ENCODE data around the gene MAGI2.

Gene MAGI2

GRCh38 chr7:78066599-78066998 lies 1386.9 kb downstream of the MAGI2 start:
- ATAC-seq (no peak), DNase-seq (no peak)
- Mint-ChIP-seq H3K4me1 (no peaks in the 10 kb centered on the region), H3K9me3 (no peaks in the 10 kb centered on the region), H3K36me3 (ENCODE audit: low read depth) (no peaks in the 10 kb centered on the region), H3K27ac (no peak overlapping the region), H3K4me3 (no peak overlapping the region), H3K27me3 (no peaks in the 10 kb centered on the region)

GRCh38 chr7:78063758-78064157 lies 1389.7 kb downstream of the MAGI2 start:
- H3K4me3 Mint-ChIP-seq = no peak overlapping the region
- H3K4me1 Mint-ChIP-seq = no peaks in the 10 kb centered on the region
- H3K27me3 Mint-ChIP-seq = peaks cover 6% of the 10 kb centered on the region
- DNase-seq (no peak), ATAC-seq (no peak)
- H3K36me3 Mint-ChIP-seq (ENCODE audit: low read depth) = no peaks in the 10 kb centered on the region
- H3K27ac Mint-ChIP-seq = no peak overlapping the region
- H3K9me3 Mint-ChIP-seq = no peaks in the 10 kb centered on the region

GRCh38 chr7:78062214-78062613 lies 1391.3 kb downstream of the MAGI2 start:
- DNase-seq (no peak), ATAC-seq (no peak)
- Mint-ChIP-seq H3K9me3 (no peaks in the 10 kb centered on the region), H3K27me3 (peaks cover 6% of the 10 kb centered on the region), H3K27ac (no peak overlapping the region), H3K4me3 (no peak overlapping the region), H3K4me1 (no peaks in the 10 kb centered on the region), H3K36me3 (ENCODE audit: low read depth) (no peaks in the 10 kb centered on the region)

GRCh38 chr7:78057571-78057970 lies 1395.9 kb downstream of the MAGI2 start:
- H3K36me3 Mint-ChIP-seq (ENCODE audit: low read depth) = no peaks in the 10 kb centered on the region
- DNase-seq = no peak
- ATAC-seq = no peak
- no peaks in the 10 kb centered on the region for H3K4me1 Mint-ChIP-seq
- peaks cover 15% of the 10 kb centered on the region for H3K27me3 Mint-ChIP-seq
- no peak overlapping the region for H3K27ac Mint-ChIP-seq
- no peaks in the 10 kb centered on the region for H3K9me3 Mint-ChIP-seq
- no peak overlapping the region for H3K4me3 Mint-ChIP-seq

GRCh38 chr7:78055599-78055998 lies 1397.9 kb downstream of the MAGI2 start:
- DNase-seq (no peak), ATAC-seq (no peak)
- H3K27ac Mint-ChIP-seq = no peak overlapping the region
- H3K27me3 Mint-ChIP-seq = peaks cover 15% of the 10 kb centered on the region
- no peaks in the 10 kb centered on the region for H3K9me3 Mint-ChIP-seq
- H3K36me3 Mint-ChIP-seq (ENCODE audit: low read depth) = no peaks in the 10 kb centered on the region
- H3K4me3 Mint-ChIP-seq = no peak overlapping the region
- H3K4me1 Mint-ChIP-seq = no peaks in the 10 kb centered on the region

- Mint-ChIP-seq H3K9me3 (no peaks in the 10 kb centered on the region), H3K4me1 (no peaks in the 10 kb centered on the region), H3K27me3 (peaks cover 14% of the 10 kb centered on the region), H3K27ac (no peak overlapping the region), H3K36me3 (ENCODE audit: low read depth) (no peaks in the 10 kb centered on the region), H3K4me3 (no peak overlapping the region)
- ATAC-seq (no peak), DNase-seq (no peak)
These were observed 1398.4 kb downstream of the MAGI2 start for GRCh38 chr7:78055001-78055573.

- no peak overlapping the region for H3K4me3 Mint-ChIP-seq
- ATAC-seq (no peak), DNase-seq (no peak)
- peaks cover 9% of the 10 kb centered on the region for H3K27me3 Mint-ChIP-seq
- no peaks in the 10 kb centered on the region for H3K4me1 Mint-ChIP-seq
- no peaks in the 10 kb centered on the region for H3K9me3 Mint-ChIP-seq
- no peak overlapping the region for H3K27ac Mint-ChIP-seq
- no peaks in the 10 kb centered on the region for H3K36me3 Mint-ChIP-seq (ENCODE audit: low read depth)
These were observed 1401.4 kb downstream of the MAGI2 start for GRCh38 chr7:78052112-78052511.

- Mint-ChIP-seq H3K36me3 (ENCODE audit: low read depth) (no peaks in the 10 kb centered on the region), H3K9me3 (no peaks in the 10 kb centered on the region), H3K4me3 (no peak overlapping the region), H3K4me1 (no peaks in the 10 kb centered on the region), H3K27ac (no peak overlapping the region), H3K27me3 (no peaks in the 10 kb centered on the region)
- ATAC-seq = no peak
- DNase-seq = no peak
These were observed 1405.7 kb downstream of the MAGI2 start for GRCh38 chr7:78047800-78048199.

- Mint-ChIP-seq H3K36me3 (ENCODE audit: low read depth) (no peaks in the 10 kb centered on the region), H3K4me3 (no peak overlapping the region), H3K27me3 (peaks cover 11% of the 10 kb centered on the region), H3K4me1 (no peaks in the 10 kb centered on the region), H3K27ac (no peak overlapping the region), H3K9me3 (no peaks in the 10 kb centered on the region)
- DNase-seq (no peak), ATAC-seq (no peak)
These were observed 1410.3 kb downstream of the MAGI2 start for GRCh38 chr7:78043159-78043558.

- Mint-ChIP-seq H3K36me3 (ENCODE audit: low read depth) (no peaks in the 10 kb centered on the region), H3K9me3 (no peaks in the 10 kb centered on the region), H3K4me3 (no peak overlapping the region), H3K27ac (no peak overlapping the region), H3K27me3 (peaks cover 11% of the 10 kb centered on the region), H3K4me1 (no peaks in the 10 kb centered on the region)
- no peak for DNase-seq
- ATAC-seq = no peak
These were observed 1412.0 kb downstream of the MAGI2 start for GRCh38 chr7:78041423-78041822.

- peaks cover 16% of the 10 kb centered on the region for H3K27me3 Mint-ChIP-seq
- DNase-seq = peak; percentile 70
- H3K4me3 Mint-ChIP-seq = no peak overlapping the region
- no peak overlapping the region for H3K27ac Mint-ChIP-seq
- peak; percentile 82 for ATAC-seq
- no peaks in the 10 kb centered on the region for H3K4me1 Mint-ChIP-seq
- no peaks in the 10 kb centered on the region for H3K36me3 Mint-ChIP-seq (ENCODE audit: low read depth)
- no peaks in the 10 kb centered on the region for H3K9me3 Mint-ChIP-seq
These were observed 1413.4 kb downstream of the MAGI2 start for GRCh38 chr7:78039790-78040776.

- H3K27me3 Mint-ChIP-seq = peaks cover 26% of the 10 kb centered on the region
- no peak overlapping the region for H3K4me3 Mint-ChIP-seq
- DNase-seq = no peak
- no peaks in the 10 kb centered on the region for H3K36me3 Mint-ChIP-seq (ENCODE audit: low read depth)
- no peak for ATAC-seq
- H3K9me3 Mint-ChIP-seq = no peaks in the 10 kb centered on the region
- H3K4me1 Mint-ChIP-seq = no peaks in the 10 kb centered on the region
- no peak overlapping the region for H3K27ac Mint-ChIP-seq
These were observed 1414.9 kb downstream of the MAGI2 start for GRCh38 chr7:78038465-78039080.

- no peaks in the 10 kb centered on the region for H3K9me3 Mint-ChIP-seq
- H3K36me3 Mint-ChIP-seq (ENCODE audit: low read depth) = no peaks in the 10 kb centered on the region
- peaks cover 34% of the 10 kb centered on the region for H3K27me3 Mint-ChIP-seq
- H3K4me1 Mint-ChIP-seq = no peaks in the 10 kb centered on the region
- H3K27ac Mint-ChIP-seq = no peak overlapping the region
- no peak overlapping the region for H3K4me3 Mint-ChIP-seq
- DNase-seq (no peak), ATAC-seq (no peak)
These were observed 1415.9 kb downstream of the MAGI2 start for GRCh38 chr7:78037603-78038002.

- no peaks in the 10 kb centered on the region for H3K36me3 Mint-ChIP-seq (ENCODE audit: low read depth)
- no peak for ATAC-seq
- H3K4me1 Mint-ChIP-seq = no peaks in the 10 kb centered on the region
- H3K4me3 Mint-ChIP-seq = no peak overlapping the region
- H3K9me3 Mint-ChIP-seq = no peaks in the 10 kb centered on the region
- H3K27ac Mint-ChIP-seq = no peak overlapping the region
- no peak for DNase-seq
- H3K27me3 Mint-ChIP-seq = peaks cover 29% of the 10 kb centered on the region
These were observed 1420.1 kb downstream of the MAGI2 start for GRCh38 chr7:78033410-78033809.

- H3K9me3 Mint-ChIP-seq = no peaks in the 10 kb centered on the region
- DNase-seq (no peak), ATAC-seq (no peak)
- peaks cover 3% of the 10 kb centered on the region for H3K27me3 Mint-ChIP-seq
- no peaks in the 10 kb centered on the region for H3K36me3 Mint-ChIP-seq (ENCODE audit: low read depth)
- H3K27ac Mint-ChIP-seq = no peak overlapping the region
- H3K4me3 Mint-ChIP-seq = no peak overlapping the region
- no peaks in the 10 kb centered on the region for H3K4me1 Mint-ChIP-seq
These were observed 1427.0 kb downstream of the MAGI2 start for GRCh38 chr7:78026492-78026891.

All from activated naive CD8-positive, alpha-beta T cell treated with anti-CD3 and anti-CD28 coated beads, Interleukin-2, amount 50 U/mL, for 24 hours (primary cell).